ENCODE data around the gene MYH13.

Gene MYH13

DNA sequence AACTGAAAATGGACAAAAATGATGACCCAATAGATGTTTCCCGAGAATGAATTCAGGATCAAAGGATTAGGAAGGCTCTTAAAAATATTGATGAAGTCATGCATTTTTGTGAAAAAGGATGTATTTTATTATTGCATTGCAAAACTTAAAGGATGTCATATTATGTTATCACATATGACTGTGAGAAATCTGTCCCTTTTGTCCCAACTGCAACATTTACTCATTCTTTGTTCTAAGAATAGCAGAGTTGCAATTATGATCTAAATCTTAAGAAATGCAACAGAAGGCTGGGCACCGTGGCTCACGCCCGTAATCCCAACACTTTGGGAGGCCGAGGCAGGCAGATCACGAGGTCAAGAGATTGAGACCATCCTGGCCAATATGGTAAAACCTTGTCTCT, 13.1 kb upstream of the MYH13 start:
- Histone ChIP-seq H3K36me3 (replicated peaks) (no peaks in the 10 kb centered on the region), H3K27ac (no peak overlapping the region), H3K4me3 (ENCODE audit: low read depth, low read length) (no peak overlapping the region), H3K27me3 (replicated peaks) (no peaks in the 10 kb centered on the region)
- TF ChIP-seq, protein P1, sequence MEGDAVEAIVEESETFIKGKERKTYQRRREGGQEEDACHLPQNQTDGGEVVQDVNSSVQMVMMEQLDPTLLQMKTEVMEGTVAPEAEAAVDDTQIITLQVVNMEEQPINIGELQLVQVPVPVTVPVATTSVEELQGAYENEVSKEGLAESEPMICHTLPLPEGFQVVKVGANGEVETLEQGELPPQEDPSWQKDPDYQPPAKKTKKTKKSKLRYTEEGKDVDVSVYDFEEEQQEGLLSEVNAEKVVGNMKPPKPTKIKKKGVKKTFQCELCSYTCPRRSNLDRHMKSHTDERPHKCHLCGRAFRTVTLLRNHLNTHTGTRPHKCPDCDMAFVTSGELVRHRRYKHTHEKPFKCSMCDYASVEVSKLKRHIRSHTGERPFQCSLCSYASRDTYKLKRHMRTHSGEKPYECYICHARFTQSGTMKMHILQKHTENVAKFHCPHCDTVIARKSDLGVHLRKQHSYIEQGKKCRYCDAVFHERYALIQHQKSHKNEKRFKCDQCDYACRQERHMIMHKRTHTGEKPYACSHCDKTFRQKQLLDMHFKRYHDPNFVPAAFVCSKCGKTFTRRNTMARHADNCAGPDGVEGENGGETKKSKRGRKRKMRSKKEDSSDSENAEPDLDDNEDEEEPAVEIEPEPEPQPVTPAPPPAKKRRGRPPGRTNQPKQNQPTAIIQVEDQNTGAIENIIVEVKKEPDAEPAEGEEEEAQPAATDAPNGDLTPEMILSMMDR (IDR thresholded peaks at IDR 0.05; ENCODE audit: low read depth, low read length, missing control alignments), result no peak
- DNase-seq, result no peak
- in situ Hi-C loops (cut with HindIII; ENCODE audit: low pct_ligation_motif_present, low sequenced_read_pairs), result no loop called here

DNA sequence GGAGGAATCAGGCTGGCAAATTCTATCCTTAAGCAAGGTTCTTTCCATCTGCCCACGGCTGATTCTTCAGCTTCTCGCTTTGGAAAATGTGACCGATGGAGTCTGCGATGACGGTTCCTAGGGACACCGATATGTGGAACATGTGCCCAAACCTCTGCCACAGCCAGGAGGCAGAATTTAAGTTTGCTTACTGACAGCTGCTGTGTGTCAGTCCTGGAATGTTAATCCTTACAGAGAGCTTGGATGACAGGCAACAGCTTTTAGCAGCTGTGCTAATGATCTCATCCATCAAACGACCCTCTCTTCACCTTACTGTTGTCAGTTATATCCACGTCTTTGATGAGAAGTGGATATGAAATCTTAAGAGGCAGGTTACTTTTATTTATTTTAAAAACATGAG, 11.4 kb upstream of the MYH13 start:
- TF ChIP-seq, protein P1 (IDR thresholded peaks at IDR 0.05; ENCODE audit: low read depth, low read length, missing control alignments), result no peak
- Histone ChIP-seq H3K27ac (no peak overlapping the region), H3K36me3 (replicated peaks) (no peaks in the 10 kb centered on the region), H3K27me3 (replicated peaks) (no peaks in the 10 kb centered on the region), H3K4me3 (ENCODE audit: low read depth, low read length) (no peak overlapping the region)
- DNase-seq, result no peak
- in situ Hi-C loops (cut with HindIII; ENCODE audit: low pct_ligation_motif_present, low sequenced_read_pairs), result no loop called here

DNA sequence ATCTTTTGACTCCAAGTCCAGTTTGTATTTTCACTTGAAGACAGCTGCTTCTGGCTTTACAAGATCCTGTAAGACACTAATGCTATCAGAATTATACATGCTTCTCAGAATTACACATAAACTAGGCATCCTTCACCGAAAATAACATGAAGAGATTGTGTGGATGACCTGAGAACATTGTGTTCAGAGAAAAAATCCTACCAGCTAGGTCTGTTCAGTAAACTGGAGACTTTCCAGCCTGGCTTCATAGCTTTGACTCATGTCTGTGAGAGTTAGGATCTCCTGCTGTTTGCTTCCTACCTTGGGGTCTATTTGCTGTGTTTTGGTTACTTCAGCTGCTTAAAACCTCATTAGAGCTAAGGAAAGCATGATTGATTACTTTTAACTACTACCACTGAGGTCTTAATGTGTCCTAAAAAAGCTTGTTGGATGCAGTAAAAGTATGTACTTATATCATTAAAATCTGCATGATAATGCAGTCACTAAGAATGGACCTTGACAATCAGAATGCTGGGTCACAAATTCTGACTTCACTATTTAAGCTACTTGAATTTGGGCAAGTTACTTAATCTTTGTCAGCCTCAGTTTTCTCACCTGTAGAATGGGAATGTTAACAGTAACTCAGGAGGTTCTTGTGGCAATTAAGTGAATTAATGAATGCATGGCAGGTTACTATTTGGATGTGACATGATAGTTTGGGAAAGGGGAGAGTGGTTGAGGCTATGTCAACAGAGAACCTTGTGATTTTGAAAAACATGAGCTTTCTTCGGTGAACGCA, 8.0 kb upstream of the MYH13 start:
- H3K27me3 ChIP-seq (replicated peaks), result no peaks in the 10 kb centered on the region
- no peaks in the 10 kb centered on the region for H3K36me3 ChIP-seq (replicated peaks)
- no peak overlapping the region for H3K4me3 ChIP-seq (ENCODE audit: low read depth, low read length)
- no peak for DNase-seq
- in situ Hi-C loops (cut with HindIII; ENCODE audit: low pct_ligation_motif_present, low sequenced_read_pairs), result no loop called here
- no peak overlapping the region for H3K27ac ChIP-seq
- TF ChIP-seq, protein P1 (IDR thresholded peaks at IDR 0.05; ENCODE audit: low read depth, low read length, missing control alignments), result no peak

DNA sequence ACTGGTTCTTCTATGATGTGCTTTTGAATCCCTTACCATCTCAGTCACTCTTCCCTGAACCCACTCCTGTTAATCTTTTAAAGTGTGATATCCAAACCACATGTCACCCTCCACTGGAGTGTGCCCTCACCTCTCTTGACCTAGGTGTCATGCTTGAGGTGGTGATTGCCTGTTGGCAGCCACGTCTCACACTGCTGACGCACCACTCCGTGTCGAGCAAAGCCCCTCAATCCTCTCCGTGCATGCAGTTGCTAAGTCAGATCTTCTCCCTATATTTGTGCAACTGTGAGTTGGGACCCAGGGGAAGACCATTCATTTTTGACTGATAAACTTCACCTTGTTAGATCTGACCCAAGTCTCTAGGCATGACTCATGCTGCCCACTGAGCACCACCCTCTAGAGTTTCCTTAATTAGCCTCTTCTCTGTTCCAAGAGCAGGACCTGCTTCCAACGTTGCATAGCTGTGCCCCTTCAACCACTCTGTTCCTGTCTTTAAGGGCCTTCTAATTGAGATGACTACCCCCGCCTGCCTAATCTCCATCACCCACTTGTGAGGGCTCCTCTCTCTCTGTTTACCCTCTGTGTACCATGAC, 2.7 kb downstream of the MYH13 start:
- TF ChIP-seq, protein P1 (IDR thresholded peaks at IDR 0.05; ENCODE audit: low read depth, low read length, missing control alignments), result no peak
- Histone ChIP-seq H3K4me3 (ENCODE audit: low read depth, low read length) (no peak overlapping the region), H3K36me3 (replicated peaks) (no peaks in the 10 kb centered on the region), H3K27ac (no peak overlapping the region), H3K27me3 (replicated peaks) (no peaks in the 10 kb centered on the region)
- no peak for DNase-seq
- in situ Hi-C loops (cut with HindIII; ENCODE audit: low pct_ligation_motif_present, low sequenced_read_pairs), result no loop called here

DNA sequence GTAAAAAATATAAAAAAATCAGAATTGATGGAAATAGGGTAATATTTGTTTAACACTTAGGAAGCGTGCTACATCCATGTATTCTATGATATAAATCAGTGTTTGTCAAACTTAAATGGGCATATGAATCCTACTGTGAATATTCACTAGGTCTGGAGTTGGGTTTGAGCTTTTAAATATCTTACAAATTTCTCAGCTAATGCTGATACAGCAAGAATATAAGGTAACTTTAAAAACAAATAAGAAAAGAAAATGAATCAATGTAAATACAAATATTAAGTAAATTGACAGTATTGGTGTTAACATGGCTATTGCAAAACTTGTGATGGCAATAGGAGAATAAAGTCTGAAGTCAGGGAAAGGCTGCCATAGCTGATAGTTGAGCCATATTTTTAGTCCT, 3.6 kb downstream of the MYH13 start:
- DNase-seq, result no peak
- TF ChIP-seq, protein P1 (IDR thresholded peaks at IDR 0.05; ENCODE audit: low read depth, low read length, missing control alignments), result no peak
- H3K36me3 ChIP-seq (replicated peaks), result no peaks in the 10 kb centered on the region

More for the DNA sequence above, 3.6 kb downstream of the MYH13 start:
- in situ Hi-C loops (cut with HindIII; ENCODE audit: low pct_ligation_motif_present, low sequenced_read_pairs), result no loop called here
- Histone ChIP-seq H3K27ac (no peak overlapping the region), H3K4me3 (ENCODE audit: low read depth, low read length) (no peak overlapping the region), H3K27me3 (replicated peaks) (no peaks in the 10 kb centered on the region)
